A549 (cell line): ENCODE results near the gene BICC1. TPM values are rescaled to one million over a fixed set of nuclear protein-coding genes. Genes with fewer than 3 reads are reported as not detected.

ENCODE experiments used
- ATAC-seq, 2 experiments: fragments of 200-7000 bp in 1 of 2; fragments of >200 bp in 1 of 2; cut with Nextera tagmentation in 1 of 2; cut with Tn5 transposase in 1 of 2; 3 replicates each; pipeline versions ENCODE4 v1.8.0 to v1.9.1; 2018 to 2020; ENCODE audit warnings: mild to moderate bottlenecking in 1 of 2, moderate library complexity in 1 of 2
- CTCF ChIA-PET: fragments of 300-600 bp; sonication (Branson Sonifier 250); formaldehyde crosslinking; extraction: SDS; loops from one replicate; lab custom pipeline; 2021; ENCODE audit warnings: antibody characterized with exemption, inconsistent platforms; lab: Yijun Ruan, JAX
- POLR2A ChIA-PET: fragments of 350-600 bp; formaldehyde crosslinking; extraction: SDS; loops from one replicate; lab custom pipeline; 2021; ENCODE audit warnings: antibody characterized with exemption, inconsistent platforms; lab: Yijun Ruan, JAX
- DNase-seq, 2 experiments: peaks; one replicate each; pipeline versions ENCODE4 v3.0.0 to v3.0.0-alpha.2; 2011 to 2016; ENCODE audit warnings: low read depth in 1 of 2, low spot score in 1 of 2
- FAIRE-seq: peaks from 2 replicates; lab custom pipeline; 2011; peaks lifted over from hg19 to GRCh38; lab: Jason Lieb, UNC
- H3K27ac ChIP-seq, 2 experiments: fragments of >200 bp; sonication (Bioruptor Twin); formaldehyde crosslinking; 3 replicates each; pipeline ENCODE4 v1.5.1; 2016 to 2017
- H3K4me1 ChIP-seq: fragments of >200 bp; sonication (Bioruptor Twin); formaldehyde crosslinking; 3 replicates; pipeline ENCODE4 v1.6.1; 2016
- H3K4me2 ChIP-seq: fragments of >200 bp; sonication (Bioruptor Twin); formaldehyde crosslinking; 3 replicates; pipeline ENCODE4 v1.6.1; 2016
- H3K4me3 ChIP-seq: fragments of >200 bp; sonication (Bioruptor Twin); formaldehyde crosslinking; 3 replicates; pipeline ENCODE4 v1.5.1; 2016
- H3K9me3 ChIP-seq: fragments of >200 bp; sonication (Bioruptor Twin); formaldehyde crosslinking; 3 replicates; pipeline ENCODE4 v1.6.1; 2016
- ATOH8 ChIP-seq: fragments of 250-450 bp; sonication (Bioruptor Pico); IDR thresholded peaks from 2 replicates; pipeline ENCODE4 v1.5.0; 2020; ENCODE audit warnings: low read depth, mild to moderate bottlenecking, moderate library complexity
- BHLHE40 ChIP-seq: IDR thresholded peaks from 2 replicates; pipeline ENCODE4 v1.6.1; 2012; ENCODE audit warnings: low read depth, low read length, inconsistent platforms
- CHD2 ChIP-seq: fragments of 150-350 bp; IDR thresholded peaks from 2 replicates; pipeline ENCODE4 v1.6.1; 2014; ENCODE audit warnings: low read length; ENCODE audit not compliant: partially characterized antibody
- E2F6 ChIP-seq: IDR thresholded peaks from 2 replicates; pipeline ENCODE4 v1.6.1; 2012; ENCODE audit warnings: low read depth, borderline replicate concordance
- ELK1 ChIP-seq: fragments of 150-350 bp; IDR thresholded peaks from 2 replicates; pipeline ENCODE4 v1.6.1; 2014; ENCODE audit warnings: low read depth, mild to moderate bottlenecking, low read length
- EP300 ChIP-seq, 2 experiments: fragments of >200 bp; sonication (Bioruptor Twin); formaldehyde crosslinking; IDR thresholded peaks; 2 replicates in 1 of 2; 3 replicates in 1 of 2; pipeline ENCODE4 v1.6.1; 2016 to 2017
- FOSB ChIP-seq: fragments of 250-450 bp; sonication (Bioruptor Pico); IDR thresholded peaks from 2 replicates; pipeline ENCODE4 v1.5.0; 2020; ENCODE audit warnings: mild to moderate bottlenecking, moderate library complexity
- GATA3 ChIP-seq: IDR thresholded peaks from 2 replicates; pipeline ENCODE4 v1.6.1; 2012; ENCODE audit warnings: borderline replicate concordance
- HES2 ChIP-seq: fragments of >200 bp; sonication (Bioruptor Twin); formaldehyde crosslinking; IDR thresholded peaks from 2 replicates; pipeline ENCODE4 v1.6.1; 2016
- HMGXB4 ChIP-seq: fragments of 250-450 bp; sonication (Bioruptor Pico); IDR thresholded peaks from 2 replicates; pipeline ENCODE4 v1.5.0; 2021; ENCODE audit warnings: mild to moderate bottlenecking, moderate library complexity, borderline replicate concordance
- HOXA7 ChIP-seq: fragments of 250-450 bp; sonication (Bioruptor Pico); IDR thresholded peaks from 2 replicates; pipeline ENCODE4 v1.5.0; 2020; ENCODE audit warnings: mild to moderate bottlenecking, moderate library complexity
- JUN ChIP-seq, 2 experiments: fragments of >200 bp; sonication (Bioruptor Twin); formaldehyde crosslinking; IDR thresholded peaks; 2 replicates in 1 of 2; 3 replicates in 1 of 2; pipeline ENCODE4 v1.6.1; 2016 to 2017
- MAFK ChIP-seq: fragments of 450-650 bp; IDR thresholded peaks from 2 replicates; pipeline ENCODE4 v1.6.1; 2014; ENCODE audit not compliant: partially characterized antibody
- MAZ ChIP-seq: fragments of 150-350 bp; IDR thresholded peaks from 2 replicates; pipeline ENCODE4 v1.6.1; 2014; ENCODE audit warnings: antibody characterized with exemption, low read depth, low read length, borderline replicate concordance
- NFE2L2 ChIP-seq: fragments of 150-350 bp; conservative IDR thresholded peaks from 2 replicates; pipeline ENCODE4 v1.6.1; 2014; ENCODE audit warnings: low read length
- NR3C1 ChIP-seq: fragments of >200 bp; sonication (Bioruptor Twin); formaldehyde crosslinking; IDR thresholded peaks from 3 replicates; pipeline ENCODE4 v1.6.1; 2017
- REST ChIP-seq: fragments of 200-600 bp; sonication (generic); IDR thresholded peaks from 2 replicates; pipeline ENCODE4 v1.6.1; 2016; ENCODE audit warnings: antibody characterized with exemption, mild to moderate bottlenecking, moderate library complexity
- RNF2 ChIP-seq: fragments of 200-600 bp; sonication (generic); IDR thresholded peaks from 2 replicates; pipeline ENCODE4 v1.6.1; 2016; ENCODE audit warnings: low read depth, mild to moderate bottlenecking, antibody characterized with exemption, moderate library complexity, borderline replicate concordance
- TFCP2L1 ChIP-seq: fragments of 250-450 bp; sonication (Bioruptor Pico); IDR thresholded peaks from 2 replicates; pipeline ENCODE4 v1.5.0; 2021; ENCODE audit warnings: mild to moderate bottlenecking
- TP53 ChIP-seq: fragments of 250-450 bp; sonication (Bioruptor Pico); IDR thresholded peaks from 2 replicates; pipeline ENCODE4 v1.5.0; 2021; ENCODE audit warnings: mild to moderate bottlenecking, moderate library complexity
- ZNF302 ChIP-seq: fragments of 250-450 bp; sonication (Bioruptor Pico); IDR thresholded peaks from 2 replicates; pipeline ENCODE4 v1.9.0; 2021; ENCODE audit warnings: inconsistent platforms, mild to moderate bottlenecking, moderate library complexity
- WGBS: methylation state at CpG from one replicate; pipeline ENCODE4 v1.1.6; 2017; ENCODE audit errors: missing lambda C conversion rate; 5-methylcytosine and 5-hydroxymethylcytosine counted together
- polyA plus RNA-seq, 4 experiments: library from polyadenylated mRNA; depleted of rRNA in 3 of 4; stranded (reverse); fragments of >200 nt; fragmentation: RNase III in 1 of 4; extraction: RNeasy Plus Mini Kit Qiagen cat#74134 plus additional on column Dnase treatment in 1 of 4; gene quantifications; 2 replicates in 3 of 4; 3 replicates in 1 of 4; pipeline ENCODE4 v1.2.3, GENCODE V29; 2011 to 2017

Gene BICC1
- polyA plus RNA-seq, 2 of the 4 experiments (the other 2 are of a cell fraction), result 36.9 to 56.8 TPM

- ATAC-seq, result no peak
- DNase-seq, result no peak
- CTCF ChIA-PET, result no interaction called here
- Histone ChIP-seq H3K4me1 (no peaks in the 10 kb centered on the region), H3K27ac (no peak overlapping the region), H3K9me3 (peaks cover 44% of the 10 kb centered on the region), H3K4me3 (no peak overlapping the region)
- no peak for FAIRE-seq
- 97% methylated on average over 2 of the region's 2 CpGs for WGBS
- TF ChIP-seq HMGXB4 (CRISPR knock-in tag) (no peak), ZNF302 (CRISPR knock-in tag) (no peak), RNF2 (no peak), GATA3 (no peak), NR3C1 (no peak), FOSB (CRISPR knock-in tag) (no peak), CHD2 (no peak), ATOH8 (CRISPR knock-in tag) (no peak), MAZ (no peak), HES2 (no peak), TP53 (CRISPR knock-in tag) (no peak), NFE2L2 (no peak), E2F6 (no peak), BHLHE40 (no peak), EP300 (IDR thresholded peaks at IDR 0.05) (no peak), TFCP2L1 (no peak), REST (no peak), HOXA7 (CRISPR knock-in tag) (no peak)
- TF ChIP-seq, all 56 proteins: peak for 0
- no peak overlapping the region for H3K4me2 ChIP-seq
- POLR2A ChIA-PET, result no interaction called here
Measured at GRCh38 chr10:58691528-58691927, 178.9 kb downstream of the BICC1 start.

GRCh38 chr10:58693919-58694318, 181.2 kb downstream of the BICC1 start:
- DNase-seq (no peak), ATAC-seq (no peak), FAIRE-seq (no peak)
- no peak overlapping the region for H3K4me2 ChIP-seq
- H3K27ac ChIP-seq, result no peak overlapping the region
- ChIA-PET CTCF (interaction anchor here (1.1 kb wide), 1 partner anchor 28 kb away, joined by 3 read pairs; no protein-coding TSS in a partner anchor), POLR2A (no interaction called here)
- 72% methylated on average over 2 of the region's 2 CpGs for WGBS
- H3K9me3 ChIP-seq, result peaks cover 32% of the 10 kb centered on the region
- no peak overlapping the region for H3K4me3 ChIP-seq
- peaks cover 21% of the 10 kb centered on the region for H3K4me1 ChIP-seq
- TF ChIP-seq JUN (IDR thresholded peaks at IDR 0.05) (no peak), ELK1 (no peak), MAFK (peak; percentile 74)
- TF ChIP-seq, all 56 proteins: peak for 1
